ENCODE results near the gene LY6G5C. TPM values are rescaled to one million over a fixed set of nuclear protein-coding genes. Genes with fewer than 3 reads are reported as not detected.

The LY6G5C gene
- total RNA-seq, 1 experiment from 2014 or later = 2.6 TPM

GRCh38 chr6:31723245-31723979 is 42.5 kb upstream of the LY6G5C start, which contains the start of gene MPIG6B:
MPIG6B (plus strand) TSS chr6:31723373; CDS start chr6:31723384, 11 bp downstream.
- H3K4me1 ChIP-seq (replicated peaks; ENCODE audit: insufficient read depth) = peaks cover 29% of the 10 kb centered on the region
- no peaks in the 10 kb centered on the region for H3K9me3 ChIP-seq (ENCODE audit: insufficient read depth, low read depth)
- POLR2A ChIA-PET (ENCODE audit: unreplicated experiment) = no interaction called here
- intact Hi-C loops (cut with micrococcal nuclease; ENCODE audit: unreplicated experiment) = no loop called here
- no peaks in the 10 kb centered on the region for H3K79me2 ChIP-seq (ENCODE audit: low read depth)
- H3K27ac ChIP-seq = no peak within 1 kb of the TSS
- no peaks in the 10 kb centered on the region for H4K20me1 ChIP-seq (ENCODE audit: insufficient read depth)
- no peak within 1 kb of the TSS for H3K4me2 ChIP-seq
- CTCF ChIA-PET = no interaction called here
- no peaks in the 10 kb centered on the region for H3K27me3 ChIP-seq (ENCODE audit: insufficient read depth, low read depth)
- H3K36me3 ChIP-seq (ENCODE audit: low read depth) = no peaks in the 10 kb centered on the region
- no peak within 1 kb of the TSS for H2AFZ ChIP-seq
- DNase-seq = no peak
- no peak for TF ChIP-seq CTCF (conservative IDR thresholded peaks at IDR 0.05)
- no peak for TF ChIP-seq EZH2 (IDR thresholded peaks at IDR 0.05; ENCODE audit: low read depth)
- no peak within 1 kb of the TSS for H3K4me3 ChIP-seq
- peaks cover 34% of the 10 kb centered on the region; the same call in 1 of the 2 replicates for H3F3A ChIP-seq (ENCODE audit: insufficient read depth, low read depth)
- no peaks in the 10 kb centered on the region for H3K9me2 ChIP-seq (ENCODE audit: insufficient read depth)
- BruUV-seq (replicated peaks) = no TSS peak

GRCh38 chr6:31722173-31722572 is 41.3 kb upstream of the LY6G5C start:
- Histone ChIP-seq H2AFZ (no peak overlapping the region), H3K27me3 (ENCODE audit: insufficient read depth, low read depth) (no peaks in the 10 kb centered on the region), H3K4me2 (no peak overlapping the region), H3K4me3 (no peak overlapping the region), H3F3A (ENCODE audit: insufficient read depth, low read depth) (peaks cover 37% of the 10 kb centered on the region; the same call in 1 of the 2 replicates), H3K79me2 (ENCODE audit: low read depth) (no peaks in the 10 kb centered on the region), H3K9me2 (ENCODE audit: insufficient read depth) (no peaks in the 10 kb centered on the region), H3K36me3 (ENCODE audit: low read depth) (no peaks in the 10 kb centered on the region), H3K27ac (no peak overlapping the region), H3K9me3 (ENCODE audit: insufficient read depth, low read depth) (no peaks in the 10 kb centered on the region), H3K4me1 (replicated peaks; ENCODE audit: insufficient read depth) (peaks cover 41% of the 10 kb centered on the region), H4K20me1 (ENCODE audit: insufficient read depth) (no peaks in the 10 kb centered on the region)
- CTCF ChIA-PET = no interaction called here
- intact Hi-C loops (cut with micrococcal nuclease; ENCODE audit: unreplicated experiment) = no loop called here
- POLR2A ChIA-PET (ENCODE audit: unreplicated experiment) = no interaction called here
- TF ChIP-seq EZH2 (IDR thresholded peaks at IDR 0.05; ENCODE audit: low read depth) = no peak
- no peak for TF ChIP-seq CTCF (conservative IDR thresholded peaks at IDR 0.05)
- no peak for DNase-seq
- no TSS peak for BruUV-seq (replicated peaks)

GRCh38 chr6:31721351-31722020 is 40.6 kb upstream of the LY6G5C start, which contains the start of gene LY6G6C:
LY6G6C (minus strand) TSS chr6:31721746; CDS start chr6:31721679, 67 bp downstream.
- Histone ChIP-seq H3K27ac (0 out of 2 replicates have a peak within 1 kb of the TSS, but pooled peaks have one; percentile 5), H3K79me2 (ENCODE audit: low read depth) (no peaks in the 10 kb centered on the region), H3F3A (ENCODE audit: insufficient read depth, low read depth) (peaks cover 32% of the 10 kb centered on the region; the same call in 1 of the 2 replicates), H4K20me1 (ENCODE audit: insufficient read depth) (no peaks in the 10 kb centered on the region), H3K4me1 (replicated peaks; ENCODE audit: insufficient read depth) (peaks cover 42% of the 10 kb centered on the region), H3K27me3 (ENCODE audit: insufficient read depth, low read depth) (no peaks in the 10 kb centered on the region), H3K9me3 (ENCODE audit: insufficient read depth, low read depth) (no peaks in the 10 kb centered on the region), H3K4me3 (no peak within 1 kb of the TSS), H3K9me2 (ENCODE audit: insufficient read depth) (no peaks in the 10 kb centered on the region), H3K4me2 (peak within 1 kb of the TSS; percentile 59), H3K36me3 (ENCODE audit: low read depth) (no peaks in the 10 kb centered on the region), H2AFZ (no peak within 1 kb of the TSS)
- intact Hi-C loops (cut with micrococcal nuclease; ENCODE audit: unreplicated experiment) = no loop called here
- no peak for DNase-seq
- no TSS peak for BruUV-seq (replicated peaks)
- ChIA-PET CTCF (no interaction called here), POLR2A (ENCODE audit: unreplicated experiment) (no interaction called here)
- TF ChIP-seq CTCF (conservative IDR thresholded peaks at IDR 0.05) (no peak), EZH2 (IDR thresholded peaks at IDR 0.05; ENCODE audit: low read depth) (no peak)

All from PC-9 (cell line).